Spleen (tissue), 7 donors: ENCODE measurements around the gene TMEM127.

Source experiments
- CTCF ChIP-seq, 11 experiments: fragments of 200-600 bp in 7 of 11; fragments of 450-650 bp in 4 of 11; sonication (generic) in 4 of 11; IDR thresholded peaks in 8 of 11; conservative IDR thresholded peaks in 3 of 11; 1 replicate in 7 of 11; 2 replicates in 4 of 11; pipeline versions ENCODE4 v1.4.0 to v1.8.0; 2016 to 2021; ENCODE audit warnings: antibody characterized with exemption in 11 of 11, inconsistent platforms in 4 of 11, mild to moderate bottlenecking in 1 of 11
- POLR2A ChIP-seq, 3 donors: fragments of 450-650 bp; IDR thresholded peaks; one replicate each; pipeline ENCODE4 v1.5.1; 2017; ENCODE audit warnings: antibody characterized with exemption in 3 of 3, mild to moderate bottlenecking in 1 of 3
- POLR2AphosphoS5 ChIP-seq, 3 donors: sonication (generic); formaldehyde crosslinking; IDR thresholded peaks; one replicate each; pipeline ENCODE4 v1.5.1; 2017; ENCODE audit warnings: antibody characterized with exemption in 3 of 3
- donor health status: DM: no; HTN: no; CAD: no; lungs with moderate emphysema.
- donor health status: DM: no; HTN: no; CAD: no.
- donor health status: DM: no; HTN: no; CAD: no.

GRCh38 chr2:96243843-96244242 lies 22.0 kb downstream of the TMEM127 start:
- TF ChIP-seq CTCF (IDR thresholded peaks at IDR 0.05 in 8 of 11, conservative IDR thresholded peaks at IDR 0.05 in 3 of 11) (no peak), POLR2AphosphoS5 (IDR thresholded peaks at IDR 0.05) (no peak), POLR2A (IDR thresholded peaks at IDR 0.05) (no peak)
